SIG-M5 treated with dmso at 0.1 percent for 504 hours (cell line): ENCODE results near the gene MBTPS2.
A peak's percentile ranks its signal among the peaks of the same experiment; 100 is the strongest.
"Not testable (repeated sequence)": the region's sequence is repeated elsewhere in the genome, so short reads cannot be mapped to it uniquely, and the experiment has no call there.

Source experiments
- DNase-seq: peaks from one replicate; lab custom pipeline; 2025; ENCODE audit not compliant: unreplicated experiment; lab: John Stamatoyannopoulos, UW

Gene MBTPS2

GRCh38 chrX:21856504-21856903 is 17.1 kb downstream of the MBTPS2 start:
- no peak for DNase-seq

- no peak for DNase-seq
These were observed 23.8 kb downstream of the MBTPS2 start for GRCh38 chrX:21863241-21863640.

- no peak for DNase-seq
These were observed 26.0 kb downstream of the MBTPS2 start for GRCh38 chrX:21865436-21865835.

GRCh38 chrX:21870494-21870893 is 31.1 kb downstream of the MBTPS2 start:
- no peak for DNase-seq

- no peak for DNase-seq
These were observed 33.8 kb downstream of the MBTPS2 start for GRCh38 chrX:21873063-21873775.

- DNase-seq = not testable (repeated sequence)
These were observed 34.8 kb downstream of the MBTPS2 start for GRCh38 chrX:21874182-21874581.

- DNase-seq = no peak
These were observed 35.6 kb downstream of the MBTPS2 start for GRCh38 chrX:21875013-21875412.

GRCh38 chrX:21881881-21882574 is 42.6 kb downstream of the MBTPS2 start:
- DNase-seq = no peak

GRCh38 chrX:21883258-21883657 is 43.8 kb downstream of the MBTPS2 start:
- no peak for DNase-seq

- no peak for DNase-seq
These were observed 46.2 kb downstream of the MBTPS2 start for GRCh38 chrX:21885568-21885967.

- DNase-seq = no peak
These were observed 65.9 kb downstream of the MBTPS2 start for GRCh38 chrX:21905313-21905712.

- no peak for DNase-seq
These were observed 66.5 kb downstream of the MBTPS2 start for GRCh38 chrX:21905953-21906352.

GRCh38 chrX:21907260-21907659 is 67.8 kb downstream of the MBTPS2 start:
- DNase-seq = no peak

- no peak for DNase-seq
These were observed 72.1 kb downstream of the MBTPS2 start for GRCh38 chrX:21911481-21911880.

GRCh38 chrX:21912220-21912619 is 72.8 kb downstream of the MBTPS2 start:
- no peak for DNase-seq

GRCh38 chrX:21912989-21913388 is 73.6 kb downstream of the MBTPS2 start:
- no peak for DNase-seq

GRCh38 chrX:21926116-21926515 is 86.7 kb downstream of the MBTPS2 start:
- peak; percentile 49 for DNase-seq

- peak; percentile 61 for DNase-seq
These were observed 87.3 kb downstream of the MBTPS2 start for GRCh38 chrX:21926527-21927278.

- peak; percentile 12 for DNase-seq
These were observed 89.8 kb downstream of the MBTPS2 start for GRCh38 chrX:21929209-21929608.

GRCh38 chrX:21930986-21931385 is 91.6 kb downstream of the MBTPS2 start:
- DNase-seq = no peak

GRCh38 chrX:21932292-21933002 is 93.0 kb downstream of the MBTPS2 start:
- DNase-seq = peak; percentile 54
